ENCODE measurements around the gene CPS1.

CPS1 gene

GRCh38 chr2:210617318-210617717, 60.9 kb downstream of the CPS1 start:
- DNase-seq, result no peak

GRCh38 chr2:210617732-210618330, 61.4 kb downstream of the CPS1 start:
- peak; percentile 4 for DNase-seq

- DNase-seq, result no peak
Observed at GRCh38 chr2:210620456-210620855, 64.1 kb downstream of the CPS1 start.

GRCh38 chr2:210623506-210623905, 67.1 kb downstream of the CPS1 start:
- DNase-seq, result no peak

DNA sequence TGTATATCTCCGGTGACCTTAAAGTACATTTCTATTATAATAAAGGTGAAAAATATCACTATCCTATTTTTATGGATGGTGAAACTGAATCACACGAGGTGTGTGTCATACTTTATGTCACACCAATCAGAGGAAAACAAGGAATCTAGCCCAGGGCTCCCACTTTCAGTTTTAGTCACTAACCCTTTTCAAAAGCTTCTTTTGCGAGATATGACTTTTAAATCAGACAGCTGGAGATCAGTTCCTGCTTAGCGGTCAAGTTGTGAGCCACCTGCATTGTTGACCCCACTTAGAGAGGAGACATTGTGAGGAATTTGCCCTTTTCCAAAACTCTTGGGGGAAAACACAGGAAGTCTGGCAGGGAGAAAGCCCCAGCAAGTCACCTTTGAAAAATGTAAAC, 70.5 kb downstream of the CPS1 start:
- no peak for DNase-seq

- peak; percentile 29 for DNase-seq
Observed at GRCh38 chr2:210630873-210631560, 74.6 kb downstream of the CPS1 start.

- no peak for DNase-seq
Observed at GRCh38 chr2:210633699-210634098, 77.3 kb downstream of the CPS1 start.

- DNase-seq, result no peak
Observed at GRCh38 chr2:210635257-210635656, 78.9 kb downstream of the CPS1 start.

DNA sequence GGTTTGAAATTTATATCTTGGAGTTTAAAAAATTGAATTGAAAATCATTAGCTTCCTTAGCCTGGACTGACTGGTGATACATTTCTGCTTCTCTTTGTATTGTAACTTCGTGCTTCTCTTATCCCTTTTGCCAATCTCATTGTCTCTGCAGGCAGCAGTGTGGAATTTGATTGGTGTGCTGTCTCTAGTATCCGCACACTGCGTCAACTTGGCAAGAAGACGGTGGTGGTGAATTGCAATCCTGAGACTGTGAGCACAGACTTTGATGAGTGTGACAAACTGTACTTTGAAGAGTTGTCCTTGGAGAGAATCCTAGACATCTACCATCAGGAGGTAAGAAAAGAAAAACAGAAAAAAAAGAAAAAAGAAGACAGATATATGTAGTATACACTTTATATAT, 85.9 kb downstream of the CPS1 start:
- no peak for DNase-seq

DNA sequence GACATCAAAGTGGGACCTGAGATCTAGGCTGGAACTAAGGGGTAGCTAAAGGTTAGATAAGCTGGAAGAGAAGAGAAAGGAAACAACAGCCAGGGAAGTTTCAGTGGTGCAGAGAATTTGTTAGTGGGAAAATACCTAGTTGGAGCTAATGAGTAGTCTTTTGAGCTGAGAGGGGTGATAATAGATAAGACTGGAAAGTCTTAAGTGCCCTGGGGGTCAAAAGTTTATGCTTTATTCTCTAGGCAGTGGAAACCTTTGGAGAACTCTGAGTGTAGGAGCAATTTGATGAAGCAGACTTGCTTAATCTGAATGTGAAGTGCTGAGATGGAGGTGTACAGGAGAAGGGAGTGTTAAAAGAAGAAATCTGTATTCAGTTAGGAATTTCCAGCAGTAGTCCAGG, 90.8 kb downstream of the CPS1 start:
- DNase-seq, result no peak

DNA sequence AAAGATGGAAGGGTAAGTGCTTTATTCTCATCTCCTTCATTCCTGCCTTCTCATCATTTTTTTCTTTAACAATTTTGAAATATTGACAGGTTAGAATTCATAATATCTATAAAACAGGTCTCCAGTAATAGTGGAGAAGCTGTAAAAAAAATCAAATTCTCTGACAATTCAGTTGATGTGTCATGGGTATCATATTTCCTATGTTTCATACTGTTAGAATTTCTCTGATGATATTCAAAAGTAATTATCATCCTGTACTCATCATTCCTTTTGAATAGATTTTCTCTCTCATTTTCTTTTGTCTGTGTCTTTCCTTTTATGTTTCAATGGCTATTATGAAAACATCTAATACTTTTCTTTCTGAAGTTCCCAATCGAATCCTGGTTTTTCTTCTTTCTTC, 97.7 kb downstream of the CPS1 start:
- DNase-seq, result no peak

DNA sequence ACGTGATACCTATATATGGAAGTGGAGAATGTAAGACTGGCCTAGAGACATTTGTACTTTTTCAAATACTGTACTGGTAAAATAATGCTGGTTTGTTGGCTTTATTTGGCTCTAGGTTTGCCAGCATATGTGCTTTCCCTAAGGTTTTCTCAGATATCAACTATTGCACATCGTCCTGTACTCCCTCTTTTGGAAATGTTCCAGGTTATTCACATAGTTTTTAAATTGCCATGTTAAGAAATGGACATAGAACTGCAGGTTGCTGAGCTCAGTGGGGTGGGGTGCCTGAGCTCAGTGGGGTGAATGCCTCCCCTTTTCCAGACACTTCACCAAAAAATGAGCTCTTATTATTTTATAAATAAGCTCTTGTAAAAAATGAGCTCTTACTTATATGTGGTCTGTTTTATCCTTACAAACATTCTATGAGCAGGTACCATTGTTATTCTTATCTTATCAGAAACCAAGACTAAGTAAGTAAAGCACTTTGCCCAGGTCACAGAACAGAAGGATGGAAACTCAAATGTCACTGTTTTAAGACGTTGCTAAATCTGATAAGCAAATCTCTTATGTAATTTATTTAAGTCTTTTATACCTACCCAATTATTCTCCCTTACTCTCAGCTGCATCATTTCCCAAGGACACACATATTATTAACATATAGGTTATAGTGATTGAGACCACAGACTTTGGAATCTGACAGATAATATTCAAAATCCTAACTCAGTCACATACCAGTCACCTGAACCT, 99.0 kb downstream of the CPS1 start:
- DNase-seq, result no peak

DNA sequence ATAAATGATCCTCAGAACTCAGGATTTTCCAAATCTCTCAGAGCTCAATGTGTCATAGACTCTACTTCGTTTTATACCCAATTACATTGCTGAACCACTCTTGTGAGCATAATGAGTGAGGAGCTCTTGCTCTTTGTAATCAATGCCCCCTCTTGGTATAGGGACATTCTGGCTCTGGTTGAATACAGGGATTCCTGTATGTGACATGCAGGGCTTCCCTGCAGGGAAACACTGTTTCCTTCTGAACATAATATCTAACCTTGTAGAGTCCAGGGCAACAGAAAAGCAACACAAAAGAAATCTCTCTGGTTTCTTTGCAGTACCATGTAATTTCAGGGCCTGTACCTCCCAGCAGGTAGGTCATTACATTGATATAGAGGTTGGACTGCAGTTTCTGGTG, 101.5 kb downstream of the CPS1 start:
- no peak for DNase-seq

GRCh38 chr2:210660751-210661150, 104.4 kb downstream of the CPS1 start:
- DNase-seq, result no peak

DNA sequence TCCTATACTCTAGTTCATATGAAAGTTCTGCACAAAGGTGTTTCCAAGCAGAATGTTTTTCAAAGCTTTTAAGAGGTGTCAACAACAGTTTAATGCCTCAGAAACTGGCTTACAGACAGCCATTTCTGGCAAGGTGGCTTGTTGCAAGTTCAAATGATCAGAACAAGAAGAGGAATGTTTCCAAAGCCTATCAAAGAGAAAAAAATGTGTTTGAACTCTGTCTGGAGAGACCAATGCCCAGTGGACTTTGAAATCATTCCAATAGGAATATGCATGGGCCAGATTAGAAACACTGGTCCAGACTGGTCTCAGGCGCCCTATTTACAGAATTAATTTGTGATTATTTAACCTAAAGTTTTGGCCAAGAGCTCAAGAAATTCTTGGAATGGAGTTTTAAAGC, 106.2 kb downstream of the CPS1 start:
- DNase-seq, result no peak

- DNase-seq, result no peak
Observed at GRCh38 chr2:210663631-210664089, 107.3 kb downstream of the CPS1 start.

GRCh38 chr2:210667711-210668110, 111.3 kb downstream of the CPS1 start:
- no peak for DNase-seq

- DNase-seq, result no peak
Observed at GRCh38 chr2:210671065-210671464, 114.7 kb downstream of the CPS1 start.

DNA sequence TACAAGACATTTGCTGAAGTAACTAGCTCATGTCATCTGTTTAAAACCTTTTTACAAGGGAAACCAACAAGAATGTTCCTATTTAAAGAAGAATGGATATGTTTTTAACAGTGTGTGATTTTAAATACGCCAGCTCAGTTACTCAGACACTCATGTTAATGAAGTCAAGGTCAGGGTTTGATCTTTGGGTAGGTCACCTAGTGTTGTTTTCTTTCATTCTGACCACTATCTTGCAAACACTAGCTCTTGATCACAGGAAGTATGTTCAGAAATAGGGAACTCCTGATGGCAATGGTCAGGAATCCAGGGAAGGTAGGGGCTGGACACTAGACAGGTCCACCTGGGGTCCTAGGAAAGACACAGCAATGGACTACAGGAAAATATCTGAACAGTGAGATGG, 116.7 kb downstream of the CPS1 start:
- no peak for DNase-seq

GRCh38 chr2:210676067-210676466, 119.7 kb downstream of the CPS1 start:
- no peak for DNase-seq

DNA sequence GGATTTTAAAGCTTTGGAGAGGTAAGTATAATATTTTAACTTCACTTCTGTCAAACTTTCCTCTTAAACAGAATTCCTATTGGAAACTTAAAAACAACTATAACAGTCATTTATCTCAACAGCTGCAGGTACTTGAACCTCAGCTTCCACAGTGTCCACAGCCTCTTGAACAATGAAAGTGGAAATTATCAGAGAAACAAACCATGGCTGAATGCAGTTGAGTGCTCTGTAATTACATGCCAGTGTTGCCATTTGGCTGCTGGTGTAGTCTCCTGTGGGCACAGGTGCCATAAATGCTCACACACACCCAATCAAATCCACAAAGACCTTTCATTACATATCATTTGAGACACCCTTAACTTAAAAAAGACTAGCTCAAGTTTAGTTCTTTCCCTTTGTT, 125.1 kb downstream of the CPS1 start:
- DNase-seq, result peak; percentile 49

DNA sequence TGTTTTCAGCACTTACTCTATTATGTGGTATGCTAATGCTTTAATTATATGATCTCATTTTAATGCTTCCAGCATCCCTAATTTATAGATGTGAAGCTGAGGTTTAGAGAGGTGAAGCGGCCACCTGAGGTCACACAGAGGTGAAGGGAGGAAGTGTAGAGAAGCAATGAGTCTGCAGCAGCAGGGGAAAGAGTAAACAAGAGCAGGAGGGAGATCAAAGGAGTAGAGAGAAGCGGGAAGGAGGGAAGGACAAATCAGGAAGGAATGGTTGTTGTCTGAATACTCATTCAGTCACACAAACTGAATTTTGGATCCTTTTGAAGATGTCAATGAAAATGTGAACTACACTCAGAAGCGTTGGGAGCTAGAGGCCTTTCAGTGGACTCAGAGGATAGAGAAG, 130.0 kb downstream of the CPS1 start:
- DNase-seq, result no peak

DNA sequence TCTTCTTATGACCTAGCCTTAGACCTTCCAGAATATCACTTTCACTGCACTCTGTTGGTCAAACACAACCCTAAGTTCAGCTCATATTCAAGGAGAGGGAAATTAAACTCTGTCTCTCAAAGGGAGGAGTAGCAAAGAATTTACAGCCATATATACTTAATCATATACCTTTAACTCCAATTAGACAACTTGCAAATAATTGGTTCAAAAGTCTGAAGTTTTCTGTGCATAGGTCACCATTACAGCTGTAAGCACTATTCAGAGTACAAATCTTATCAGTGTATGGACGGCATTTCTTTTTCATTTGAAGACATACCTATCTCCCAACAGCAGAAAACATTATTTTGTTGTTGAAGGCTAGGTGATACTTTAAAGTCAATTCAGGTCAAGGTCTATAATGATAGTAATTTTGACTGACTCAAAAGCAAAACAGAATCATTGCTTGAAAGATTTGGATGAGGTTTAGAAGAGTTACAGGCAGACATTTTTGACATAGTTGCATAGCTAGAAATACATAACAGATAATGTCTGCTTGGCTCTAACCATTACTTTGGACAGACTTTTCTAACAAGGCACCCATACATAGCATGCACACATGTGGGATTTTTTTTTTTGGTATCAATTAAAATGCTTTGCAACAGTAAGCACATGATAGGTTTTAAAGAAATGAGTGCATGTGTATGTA, 131.5 kb downstream of the CPS1 start:
- DNase-seq, result no peak

- no peak for DNase-seq
Observed at GRCh38 chr2:210707900-210708299, 151.5 kb downstream of the CPS1 start.

All from DMS79 (cell line).